WTC11 (cell line): ENCODE results near the gene ARHGEF9.

Experiments
- CBFB ChIP-seq: sonication (generic); formaldehyde crosslinking; IDR thresholded peaks from 2 replicates; pipeline ENCODE4 v1.8.1; 2022; ENCODE audit warnings: mild to moderate bottlenecking, low read depth, missing genetic modification reagents
- CTCF ChIP-seq: fragments of 200-600 bp; IDR thresholded peaks from 2 replicates; pipeline ENCODE4 v1.8.0; 2022; ENCODE audit warnings: antibody characterized with exemption
- MAX ChIP-seq: sonication (generic); formaldehyde crosslinking; IDR thresholded peaks from 2 replicates; pipeline ENCODE4 v1.8.0; 2022; ENCODE audit warnings: mild to moderate bottlenecking, missing genetic modification reagents
- NFYB ChIP-seq: sonication (generic); formaldehyde crosslinking; conservative IDR thresholded peaks from 2 replicates; pipeline ENCODE4 v1.8.0; 2022; ENCODE audit warnings: low read depth, missing genetic modification reagents
- PRDM15 ChIP-seq: sonication (generic); formaldehyde crosslinking; IDR thresholded peaks from 2 replicates; pipeline ENCODE4 v1.8.0; 2022; ENCODE audit warnings: missing genetic modification reagents
- TEAD4 ChIP-seq: sonication (generic); formaldehyde crosslinking; IDR thresholded peaks from 2 replicates; pipeline ENCODE4 v1.8.0; 2022; ENCODE audit warnings: mild to moderate bottlenecking, missing genetic modification reagents

- TF ChIP-seq PRDM15 (CRISPR knock-in tag), result no peak
- no peak for TF ChIP-seq CTCF
- TF ChIP-seq CBFB (CRISPR knock-in tag), result no peak
- TF ChIP-seq MAX (CRISPR knock-in tag), result no peak
- TF ChIP-seq NFYB (CRISPR knock-in tag), result no peak
- no peak for TF ChIP-seq TEAD4
These were observed 29.1 kb downstream of the ARHGEF9 start for GRCh38 chrX:63755892-63756291.
